Psoas muscle (tissue), 8 donors: Measurements from ENCODE around the gene DCPS. TPM values are rescaled to one million over a fixed set of nuclear protein-coding genes. Genes with fewer than 3 reads are reported as not detected.
A peak's percentile ranks its signal among the peaks of the same experiment; 100 is the strongest.

Source experiments
- ATAC-seq, 4 donors: fragments of 200-7000 bp; cut with Tn5 transposase; one replicate each; pipeline ENCODE4 v1.9.1; 2020; ENCODE audit warnings: moderate library complexity in 3 of 4, mild to moderate bottlenecking in 2 of 4
- DNase-seq, 2 donors: peaks; one replicate each; pipeline ENCODE4 v3.0.0-alpha.2; 2020
- H3K27ac ChIP-seq: fragments of 200-600 bp; one replicate; pipeline ENCODE4 v1.8.0; 2022
- H3K27me3 ChIP-seq, 3 donors: fragments of 200-600 bp in 1 of 3; one replicate each; pipeline versions ENCODE4 v1.6.1 to v1.8.0; 2013 to 2022; ENCODE audit warnings: low read length in 2 of 3, mild to moderate bottlenecking in 2 of 3, moderate library complexity in 1 of 3; ENCODE audit not compliant: insufficient read depth in 3 of 3
- H3K36me3 ChIP-seq, 2 donors: fragments of 200-600 bp in 1 of 2; one replicate each; pipeline versions ENCODE4 v1.6.1 to v1.8.0; 2013 to 2022; ENCODE audit warnings: low read depth in 1 of 2, mild to moderate bottlenecking in 1 of 2, moderate library complexity in 1 of 2; ENCODE audit not compliant: insufficient read depth in 1 of 2
- H3K4me1 ChIP-seq: fragments of 200-600 bp; one replicate; pipeline ENCODE4 v1.8.0; 2022
- H3K4me3 ChIP-seq: fragments of 200-600 bp; one replicate; pipeline ENCODE4 v1.8.0; 2022; ENCODE audit warnings: mild to moderate bottlenecking
- H3K9me3 ChIP-seq: fragments of 200-600 bp; one replicate; pipeline ENCODE4 v1.8.0; 2022
- WGBS, 3 donors: extraction: QIAGEN DNeasy Blood & Tissue Kit; methylation state at CpG; one replicate each; pipeline versions ENCODE4 v1.1.6 to v1.1.7; 2013; 5-methylcytosine and 5-hydroxymethylcytosine counted together
- intact Hi-C, 2 donors: fragments of 100-400 bp; cut with DNase I; formaldehyde crosslinking; loops; one replicate each; pipeline versions ENCODE4 v1.11.0 to v1.14.2; 2022
- polyA plus RNA-seq, 3 donors: library from polyadenylated mRNA; stranded (reverse); fragments of 200-250 nt; gene quantifications; one replicate each; pipeline ENCODE4 v1.2.3, GENCODE V29; 2013
- total RNA-seq, 4 donors: library from RNA; stranded (reverse); fragmentation: NEBNext Ultra II Directional in 2 of 4; extraction: Animal tissue kit (Norgen Biotek cat#: 25700) in 2 of 4; gene quantifications; one replicate each; pipeline versions ENCODE4 v1.2.1 to v1.2.4, GENCODE V29; 2021 to 2023
- TF ChIP-seq, protein P1 (sequence below): fragments of 200-600 bp; IDR thresholded peaks from one replicate; pipeline ENCODE4 v1.8.0; 2022; ENCODE audit warnings: antibody characterized with exemption
- donor health status: healthy with polysubstance abuse.
- donor health status: DM: no; HTN: no; CAD: no; lungs with moderate emphysema.
- donor health status: Bipolar disorder and iron deficiency.
- donor health status: healthy.
- donor health status: DM: yes; HTN: yes; CAD: no.
- donor health status: DM: no; HTN: no; CAD: no.
- donor health status: DM: no; HTN: no; CAD: no.
- donor health status: DM: yes; HTN: yes; CAD: no.

DCPS gene
- total and polyA plus RNA-seq, 7 donors, result 11.8 to 20.5 (median 14.3) TPM

DNA sequence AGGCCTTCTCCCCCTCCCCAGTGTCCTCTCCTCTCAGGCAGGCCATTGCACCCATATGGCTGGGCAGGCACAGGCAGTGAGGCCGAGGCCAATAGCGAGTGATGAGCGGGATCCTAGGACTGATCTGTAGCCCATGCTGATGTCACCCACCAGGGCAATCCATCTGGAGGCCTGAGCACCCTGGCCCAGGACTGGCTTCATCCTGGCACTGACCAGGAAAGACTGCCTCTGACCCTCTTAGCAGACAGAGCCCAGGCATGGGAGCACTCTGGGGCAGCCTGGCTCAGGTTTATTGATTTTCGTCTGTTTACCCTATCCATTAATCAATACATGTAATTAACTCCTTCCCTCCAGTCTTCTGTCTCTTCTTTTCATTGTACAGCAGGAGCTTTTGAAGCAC lies 26.1 kb upstream of the DCPS start:
- H3K27me3 ChIP-seq, result no peaks in the 10 kb centered on the region
- H3K4me3 ChIP-seq, result no peak overlapping the region
- intact Hi-C loops, result no loop called here
- peaks cover 8% of the 10 kb centered on the region for H3K4me1 ChIP-seq
- DNase-seq, result no peak
- WGBS, 3 donors, result 81 to 89% (median 87%) methylated on average over 4 of the region's 4 CpGs
- no peak overlapping the region for H3K27ac ChIP-seq
- H3K36me3 ChIP-seq, result peaks cover 5 to 55% of the 10 kb centered on the region in 2 donors
- TF ChIP-seq, protein P1, sequence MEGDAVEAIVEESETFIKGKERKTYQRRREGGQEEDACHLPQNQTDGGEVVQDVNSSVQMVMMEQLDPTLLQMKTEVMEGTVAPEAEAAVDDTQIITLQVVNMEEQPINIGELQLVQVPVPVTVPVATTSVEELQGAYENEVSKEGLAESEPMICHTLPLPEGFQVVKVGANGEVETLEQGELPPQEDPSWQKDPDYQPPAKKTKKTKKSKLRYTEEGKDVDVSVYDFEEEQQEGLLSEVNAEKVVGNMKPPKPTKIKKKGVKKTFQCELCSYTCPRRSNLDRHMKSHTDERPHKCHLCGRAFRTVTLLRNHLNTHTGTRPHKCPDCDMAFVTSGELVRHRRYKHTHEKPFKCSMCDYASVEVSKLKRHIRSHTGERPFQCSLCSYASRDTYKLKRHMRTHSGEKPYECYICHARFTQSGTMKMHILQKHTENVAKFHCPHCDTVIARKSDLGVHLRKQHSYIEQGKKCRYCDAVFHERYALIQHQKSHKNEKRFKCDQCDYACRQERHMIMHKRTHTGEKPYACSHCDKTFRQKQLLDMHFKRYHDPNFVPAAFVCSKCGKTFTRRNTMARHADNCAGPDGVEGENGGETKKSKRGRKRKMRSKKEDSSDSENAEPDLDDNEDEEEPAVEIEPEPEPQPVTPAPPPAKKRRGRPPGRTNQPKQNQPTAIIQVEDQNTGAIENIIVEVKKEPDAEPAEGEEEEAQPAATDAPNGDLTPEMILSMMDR, result no peak
- H3K9me3 ChIP-seq, result no peaks in the 10 kb centered on the region
- no peak for ATAC-seq

DNA sequence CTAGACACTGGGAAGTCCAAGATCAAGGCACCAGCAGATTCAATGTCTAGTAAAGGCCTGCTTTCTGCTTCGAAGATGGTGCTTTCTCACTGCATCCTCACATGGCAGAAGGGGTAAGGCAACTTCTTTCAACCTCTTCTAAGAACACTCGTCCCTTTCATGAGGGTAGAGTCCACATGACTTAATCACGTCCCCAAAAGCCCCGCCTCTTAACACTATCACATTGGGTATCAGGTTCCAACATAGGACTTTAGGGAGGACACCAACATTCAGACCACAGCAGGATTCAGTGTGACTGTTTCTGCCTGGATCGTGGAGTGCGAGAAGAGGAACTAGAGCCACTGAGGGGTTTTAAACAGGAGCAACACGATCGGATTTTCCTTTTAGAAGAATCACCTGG lies 24.7 kb upstream of the DCPS start:
- Histone ChIP-seq H3K27ac (no peak overlapping the region), H3K36me3 (peaks cover 2 to 41% of the 10 kb centered on the region in 2 donors), H3K27me3 (no peaks in the 10 kb centered on the region), H3K4me3 (no peak overlapping the region), H3K4me1 (peaks cover 15% of the 10 kb centered on the region), H3K9me3 (no peaks in the 10 kb centered on the region)
- 71 to 78% (median 77%) methylated on average over 8 of the region's 8 CpGs for WGBS, 3 donors
- TF ChIP-seq, protein P1, result no peak
- DNase-seq, result no peak
- no peak for ATAC-seq
- intact Hi-C loops, result no loop called here

DNA sequence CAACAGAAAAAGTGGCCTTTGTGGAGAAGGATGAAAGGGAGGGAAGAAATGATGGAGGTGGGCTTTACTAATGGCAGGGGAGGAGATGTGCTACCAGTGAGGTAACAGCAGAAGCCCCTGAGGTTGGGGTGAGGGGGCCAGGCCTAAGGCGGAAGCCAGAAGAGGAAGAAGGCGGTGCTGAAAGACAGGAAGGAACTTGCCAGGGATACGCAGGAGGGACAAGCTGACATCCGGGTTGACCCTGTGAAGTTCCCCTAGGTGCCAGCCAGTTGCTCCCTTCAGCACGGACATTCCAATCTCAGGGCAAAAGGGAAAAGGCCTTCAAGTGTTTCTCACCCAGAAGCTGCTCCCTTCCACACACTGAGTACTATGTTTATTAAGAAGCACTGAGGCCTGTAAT lies 23.3 kb upstream of the DCPS start:
- no peak overlapping the region for H3K27ac ChIP-seq
- DNase-seq, result no peak

DNA sequence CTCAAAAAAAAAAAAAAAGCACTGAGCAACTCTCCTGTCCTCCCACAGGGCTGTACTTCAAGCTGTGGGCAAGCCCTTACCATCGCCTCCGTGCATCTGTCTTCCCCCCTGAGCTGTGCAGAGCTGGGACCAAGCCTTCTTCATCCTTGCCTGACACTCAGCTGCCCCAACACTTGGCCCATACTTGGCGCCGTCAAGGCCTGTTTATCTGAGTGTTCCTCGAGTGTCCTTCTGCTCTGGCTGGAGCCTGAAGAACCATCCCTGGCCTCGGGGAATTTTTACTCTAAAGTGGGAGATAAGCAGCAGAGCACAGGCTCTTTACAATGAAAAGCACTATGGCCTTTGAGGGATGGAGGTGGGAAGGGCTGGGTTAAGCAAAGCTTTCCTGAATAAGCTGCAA lies 22.6 kb upstream of the DCPS start:
- H3K27ac ChIP-seq, result no peak overlapping the region
- ATAC-seq (no peak), DNase-seq (no peak)
- no peaks in the 10 kb centered on the region for H3K27me3 ChIP-seq
- no peaks in the 10 kb centered on the region for H3K9me3 ChIP-seq
- peaks cover 0 to 22% of the 10 kb centered on the region in 2 donors for H3K36me3 ChIP-seq
- peaks cover 22% of the 10 kb centered on the region for H3K4me1 ChIP-seq
- TF ChIP-seq, protein P1, result no peak
- intact Hi-C loops, result no loop called here
- 82 to 90% (median 84%) methylated on average over 6 of the region's 6 CpGs for WGBS, 3 donors
- no peak overlapping the region for H3K4me3 ChIP-seq

More for the DNA sequence above, 23.3 kb upstream of the DCPS start:
- WGBS, 3 donors, result 64 to 75% (median 74%) methylated on average over 5 of the region's 5 CpGs
- no peaks in the 10 kb centered on the region for H3K9me3 ChIP-seq
- no peak overlapping the region for H3K4me3 ChIP-seq
- no peaks in the 10 kb centered on the region for H3K27me3 ChIP-seq
- peaks cover 0 to 27% of the 10 kb centered on the region in 2 donors for H3K36me3 ChIP-seq
- no peak for ATAC-seq
- peaks cover 22% of the 10 kb centered on the region for H3K4me1 ChIP-seq
- TF ChIP-seq, protein P1, result no peak
- intact Hi-C loops, result no loop called here

DNA sequence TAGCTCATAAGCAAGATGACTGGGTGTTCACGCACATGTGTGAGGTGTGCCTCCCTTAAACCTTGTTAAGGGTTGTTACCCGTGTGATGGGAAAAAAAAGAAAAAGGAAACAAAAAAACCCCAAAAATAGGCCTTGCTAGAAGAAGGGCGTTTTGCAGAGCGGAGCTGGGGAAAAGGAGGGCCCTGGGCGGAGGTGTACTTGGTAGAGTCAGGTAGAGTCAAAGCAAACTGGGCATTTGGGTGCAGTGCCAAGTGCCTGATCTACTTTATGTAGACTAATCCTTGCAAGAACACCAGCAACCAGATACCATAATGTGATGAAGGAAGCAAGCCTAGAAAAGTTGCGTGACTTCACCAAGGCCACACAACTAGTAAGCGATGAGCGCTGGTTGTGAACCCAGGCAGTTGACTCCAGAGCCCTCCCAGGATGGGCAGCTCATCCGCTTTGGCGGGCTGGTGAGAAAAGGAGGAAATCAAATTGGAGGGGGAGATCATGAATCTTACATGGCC lies 22.1 kb upstream of the DCPS start:
- no peak for DNase-seq
- WGBS, 3 donors, result 89 to 95% (median 90%) methylated on average over 10 of the region's 10 CpGs
- peak overlapping the region; percentile 68 for H3K4me3 ChIP-seq
- H3K9me3 ChIP-seq, result no peaks in the 10 kb centered on the region
- H3K27me3 ChIP-seq, result no peaks in the 10 kb centered on the region
- intact Hi-C loops, result no loop called here
- H3K4me1 ChIP-seq, result peaks cover 22% of the 10 kb centered on the region
- TF ChIP-seq, protein P1, result no peak
- peak overlapping the region; percentile 94 for H3K27ac ChIP-seq
- peaks cover 0 to 19% of the 10 kb centered on the region in 2 donors for H3K36me3 ChIP-seq
- no peak for ATAC-seq
